Transverse colon (tissue), 4 donors: ENCODE measurements around the gene GDF9. TPM values are rescaled to one million over a fixed set of nuclear protein-coding genes. Genes with fewer than 3 reads are reported as not detected.

Experiments
- DNase-seq: peaks from one replicate; pipeline ENCODE4 v3.0.0-alpha.2; 2019
- H3K27ac ChIP-seq, 4 donors: fragments of 200-600 bp; sonication (generic); 2 replicates each; pipeline ENCODE4 v1.5.1; 2016 to 2018; ENCODE audit warnings: inconsistent platforms in 4 of 4
- H3K27me3 ChIP-seq: fragments of 200-600 bp; sonication (generic); 2 replicates; pipeline ENCODE4 v1.5.1; 2017; ENCODE audit warnings: inconsistent platforms
- H3K36me3 ChIP-seq, 4 donors: fragments of 200-600 bp; sonication (generic); 2 replicates each; pipeline ENCODE4 v1.5.1; 2017 to 2019; ENCODE audit warnings: inconsistent platforms in 4 of 4
- H3K4me1 ChIP-seq, 4 donors: fragments of 200-600 bp; sonication (generic); 2 replicates each; pipeline ENCODE4 v1.5.1; 2017 to 2020; ENCODE audit warnings: inconsistent platforms in 4 of 4
- H3K4me3 ChIP-seq, 4 donors: fragments of 200-600 bp; sonication (generic); 1 replicate in 1 of 4; 2 replicates in 3 of 4; pipeline versions ENCODE4 v1.5.1 to v1.6.1; 2017 to 2019; ENCODE audit warnings: inconsistent platforms in 4 of 4
- H3K9me3 ChIP-seq, 2 donors: fragments of 200-600 bp; sonication (generic); 2 replicates each; pipeline ENCODE4 v1.5.1; 2017 to 2019; ENCODE audit warnings: inconsistent platforms in 2 of 2
- CTCF ChIP-seq, 5 experiments: fragments of 200-600 bp in 3 of 5; fragments of 450-650 bp in 2 of 5; sonication (generic) in 3 of 5; IDR thresholded peaks; 1 replicate in 2 of 5; 2 replicates in 3 of 5; pipeline ENCODE4 v1.5.1; 2016 to 2017; ENCODE audit warnings: antibody characterized with exemption in 5 of 5, inconsistent platforms in 3 of 5, mild to moderate bottlenecking in 2 of 5, moderate library complexity in 1 of 5
- EP300 ChIP-seq: sonication (generic); formaldehyde crosslinking; IDR thresholded peaks from one replicate; pipeline ENCODE4 v1.6.1; 2017; ENCODE audit warnings: antibody characterized with exemption, low read depth
- POLR2A ChIP-seq: fragments of 450-650 bp; IDR thresholded peaks from one replicate; pipeline ENCODE4 v1.6.1; 2016; ENCODE audit warnings: antibody characterized with exemption, mild to moderate bottlenecking, moderate library complexity
- POLR2AphosphoS5 ChIP-seq, 3 donors: sonication (generic); formaldehyde crosslinking; IDR thresholded peaks; one replicate each; pipeline ENCODE4 v1.6.1; 2016; ENCODE audit warnings: antibody characterized with exemption in 3 of 3
- WGBS, 2 donors: methylation state at CpG; one replicate each; pipeline ENCODE4 v1.1.5; 2018; ENCODE audit warnings: low coverage in 1 of 2; 5-methylcytosine and 5-hydroxymethylcytosine counted together
- in situ Hi-C, 4 donors: fragments of 200-750 bp; cut with MboI; loops; one replicate each; pipeline versions ENCODE4 v1.15.0 to v1.15.1; 2017; ENCODE audit warnings: low sequenced_read_pairs in 3 of 4, low pct_ligation_motif_present in 1 of 4, low pct_unique_long_range_greater_than_20kb in 1 of 4
- intact Hi-C: fragments of 100-400 bp; cut with DNase I; formaldehyde crosslinking; loops from one replicate; pipeline ENCODE4 v1.15.1; 2023; ENCODE audit warnings: low total_unique reads
- small RNA-seq, 4 donors: library from RNA; depleted of rRNA; stranded (forward); fragments of <200 nt; gene quantifications; one replicate each; pipeline ENCODE3, GENCODE V24; 2016
- total RNA-seq, 4 donors: library from RNA; depleted of rRNA; stranded (reverse); fragments of >200 nt; gene quantifications; one replicate each; pipeline ENCODE4 v1.1.0, GENCODE V29; 2016

Gene GDF9
- total RNA-seq, 4 donors from 2014 or later = 0.27 to 0.79 TPM; not detected in 2

- no peak for TF ChIP-seq POLR2A
- WGBS, 2 donors = 3 to 14% methylated on average over 12 to 44 of the region's 68 CpGs
- no peaks in the 10 kb centered on the region for H3K9me3 ChIP-seq
- H3K4me3 ChIP-seq = peak within 1 kb of the TSS; percentile 21 to 59 (median 43)
- peak within 1 kb of the TSS; percentile 64 to 84 (median 80) for H3K27ac ChIP-seq
- intact Hi-C loops (no loop called here), in situ Hi-C loops (loop anchor here in 2 of 4 donors (25.0 kb wide), 1 partner anchor 426 kb away; no protein-coding TSS in a partner anchor)
- H3K36me3 ChIP-seq = no peaks in the 10 kb centered on the region
- peaks cover 3 to 34% (median 18%) of the 10 kb centered on the region in 4 donors for H3K4me1 ChIP-seq
- peaks cover 53% of the 10 kb centered on the region for H3K27me3 ChIP-seq
- DNase-seq = peak; percentile 60
Measured at GRCh38 chr5:132812781-132813598, 53.3 kb downstream of the GDF9 start, which contains the start of gene SOWAHA. Gene SOWAHA, plus strand, starts transcription at chr5:132813302. Its CDS starts 320 bp downstream, at chr5:132813622.

- no peaks in the 10 kb centered on the region for H3K9me3 ChIP-seq
- peak overlapping the region in 1 of 4 donors; percentile 59 for H3K4me3 ChIP-seq
- DNase-seq = no peak
- H3K36me3 ChIP-seq = no peaks in the 10 kb centered on the region
- 53 to 70% methylated on average over 9 to 18 of the region's 18 CpGs for WGBS, 2 donors
- in situ Hi-C loops = loop anchor here in 2 of 4 donors (25.0 kb wide), 1 partner anchor 425 kb away; no protein-coding TSS in a partner anchor
- H3K27ac ChIP-seq = no peak overlapping the region
- no peak for TF ChIP-seq CTCF (IDR thresholded peaks at IDR 0.05)
- TF ChIP-seq POLR2A = no peak
- TF ChIP-seq EP300 = no peak
- no peak for TF ChIP-seq POLR2AphosphoS5 (IDR thresholded peaks at IDR 0.05)
- peaks cover 53% of the 10 kb centered on the region for H3K27me3 ChIP-seq
- intact Hi-C loops = no loop called here
- H3K4me1 ChIP-seq = peaks cover 3 to 39% (median 18%) of the 10 kb centered on the region in 4 donors
Measured at GRCh38 chr5:132812123-132812765, 54.0 kb downstream of the GDF9 start.

Small RNAs within 50 kb of the gene (small RNA-seq; reads per million reads assigned to genes)
- gene RNA5SP192 = 0 reads per million in 4 donors

Other genes starting within 250 kb of the GDF9 start
- not detected for gene IL13, start 208.3 kb downstream of the GDF9 start, total RNA-seq
- not detected for gene IL4, start 192.5 kb downstream of the GDF9 start, total RNA-seq
- 1 to 10 TPM; 1.9 to 7.0 (median 2.8) TPM for gene KIF3A, start 128.9 kb downstream of the GDF9 start, total RNA-seq
- 10 to 100 TPM in 1 of 4 donors, 1 to 10 TPM in 3; 3.0 to 13.0 (median 7.1) TPM for gene CCNI2, start 119.0 kb downstream of the GDF9 start, total RNA-seq
- 10 to 100 TPM; 38.4 to 70.7 (median 53.5) TPM for gene SEPTIN8, start 89.2 kb downstream of the GDF9 start, total RNA-seq
- gene SOWAHA, start 53.2 kb downstream of the GDF9 start, total RNA-seq = 10 to 100 TPM; 35.2 to 93.5 (median 76.0) TPM
- gene SHROOM1, start 35.8 kb downstream of the GDF9 start, total RNA-seq = 100 to 1,000 TPM in 1 of 4 donors, 10 to 100 TPM in 3; 65.3 to 244 (median 77.3) TPM
- 100 to 1,000 TPM; 117 to 311 (median 239) TPM for gene UQCRQ, start 173 bp upstream of the GDF9 start, total RNA-seq
- gene LEAP2, start 7.2 kb upstream of the GDF9 start, total RNA-seq = 1 to 10 TPM in 3 of 4 donors, under 1 TPM in 1; 0.20 to 5.9 (median 5.1) TPM
- 100 to 1,000 TPM in 2 of 4 donors, 10 to 100 TPM in 2; 66.1 to 122 (median 85.1) TPM for gene AFF4, start 97.2 kb upstream of the GDF9 start, total RNA-seq
- gene ZCCHC10, start 160.1 kb upstream of the GDF9 start, total RNA-seq = 10 to 100 TPM; 19.1 to 37.4 (median 25.7) TPM
- gene HSPA4, start 185.5 kb upstream of the GDF9 start, total RNA-seq = 10 to 100 TPM; 34.4 to 52.5 (median 46.5) TPM